Neural cell (in vitro differentiated cells): ENCODE results near the gene FRMD4A. TPM values are rescaled to one million over a fixed set of nuclear protein-coding genes. Genes with fewer than 3 reads are reported as not detected.

ENCODE experiments used
- H2AFZ ChIP-seq: fragments of 200-600, 300-800 bp; sonication (generic), shearing (Covaris generic); 2 replicates; pipeline ENCODE4 v1.6.0; 2014; ENCODE audit warnings: low read depth, mild to moderate bottlenecking, antibody characterized with exemption, low read length, moderate library complexity
- H3F3A ChIP-seq: fragments of 200-600 bp; shearing (Covaris generic); 2 replicates; pipeline ENCODE4 v1.6.1; 2016; ENCODE audit warnings: mild to moderate bottlenecking, moderate library complexity, mixed read lengths, antibody characterized with exemption, low read length; ENCODE audit not compliant: insufficient read depth, poor library complexity, severe bottlenecking
- H3K27ac ChIP-seq: fragments of 200-600, 300-800 bp; sonication (generic), shearing (Covaris generic); 2 replicates; pipeline ENCODE4 v1.5.1; 2014; ENCODE audit warnings: mild to moderate bottlenecking, low read length, moderate library complexity
- H3K27me3 ChIP-seq: fragments of 300-800, 200-600 bp; sonication (generic), shearing (Covaris generic); 2 replicates; pipeline ENCODE4 v1.6.0; 2014; ENCODE audit warnings: mild to moderate bottlenecking, low read depth, low read length, moderate library complexity; ENCODE audit not compliant: insufficient read depth
- H3K36me3 ChIP-seq: fragments of 300-800, 200-600 bp; sonication (generic), shearing (Covaris generic); 2 replicates; pipeline ENCODE4 v1.5.1; 2014; ENCODE audit warnings: mild to moderate bottlenecking, antibody characterized with exemption, low read length, moderate library complexity; ENCODE audit not compliant: insufficient read depth
- H3K4me2 ChIP-seq: fragments of 300-800, 200-600 bp; sonication (generic), shearing (Covaris generic); 2 replicates; pipeline ENCODE4 v1.6.0; 2014; ENCODE audit warnings: mild to moderate bottlenecking, low read length
- H3K4me3 ChIP-seq: fragments of 300-800, 200-600 bp; sonication (generic), shearing (Covaris generic); 2 replicates; pipeline ENCODE4 v1.5.1; 2014; ENCODE audit warnings: mild to moderate bottlenecking, low read length, moderate library complexity
- H3K79me2 ChIP-seq: fragments of 200-600 bp; shearing (Covaris generic); replicated peaks from 2 replicates; pipeline ENCODE4 v1.6.0; 2014; ENCODE audit warnings: mild to moderate bottlenecking, low read length, moderate library complexity; ENCODE audit not compliant: insufficient read depth
- H3K9ac ChIP-seq: fragments of 300-800, 200-600 bp; sonication (generic), shearing (Covaris generic); 2 replicates; pipeline ENCODE4 v1.6.1; 2016; ENCODE audit warnings: mild to moderate bottlenecking, low read length, mixed read lengths
- H3K9me2 ChIP-seq: fragments of 200-600 bp; shearing (Covaris generic); 2 replicates; pipeline ENCODE4 v1.6.1; 2016; ENCODE audit warnings: mild to moderate bottlenecking, low read length, mixed read lengths; ENCODE audit not compliant: insufficient read depth
- H3K9me3 ChIP-seq: fragments of 200-600, 300-800 bp; sonication (generic), shearing (Covaris generic); 2 replicates; pipeline ENCODE4 v1.6.1; 2016; ENCODE audit warnings: mild to moderate bottlenecking, mixed run types, low read length, moderate library complexity, mixed read lengths
- H4K20me1 ChIP-seq: fragments of 200-600 bp; shearing (Covaris generic); 2 replicates; pipeline ENCODE4 v1.6.1; 2016; ENCODE audit warnings: mild to moderate bottlenecking, mixed run types; ENCODE audit not compliant: insufficient read depth
- EP300 ChIP-seq: fragments of 450-650 bp; conservative IDR thresholded peaks from 2 replicates; pipeline ENCODE4 v1.6.1; 2014; ENCODE audit warnings: antibody characterized with exemption, mild to moderate bottlenecking, moderate library complexity; ENCODE audit not compliant: poor library complexity, severe bottlenecking
- EZH2 ChIP-seq: fragments of 200-600, 300-800 bp; shearing (Covaris generic), sonication (generic); IDR thresholded peaks from 2 replicates; pipeline ENCODE4 v1.6.1; 2014; ENCODE audit warnings: antibody characterized with exemption, low read length, borderline replicate concordance, mild to moderate bottlenecking; ENCODE audit not compliant: insufficient read depth, poor library complexity, severe bottlenecking
- MXI1 ChIP-seq: fragments of 450-650 bp; conservative IDR thresholded peaks from 2 replicates; pipeline ENCODE4 v1.6.1; 2014; ENCODE audit warnings: antibody characterized with exemption, mild to moderate bottlenecking; ENCODE audit not compliant: poor library complexity, severe bottlenecking
- POLR2AphosphoS5 ChIP-seq: IDR thresholded peaks from 2 replicates; pipeline ENCODE4 v1.6.1; 2012
- RAD21 ChIP-seq: fragments of 450-650 bp; conservative IDR thresholded peaks from 2 replicates; pipeline ENCODE4 v1.6.1; 2014; ENCODE audit warnings: antibody characterized with exemption, mild to moderate bottlenecking, moderate library complexity
- SMC3 ChIP-seq: fragments of 450-650 bp; conservative IDR thresholded peaks from 2 replicates; pipeline ENCODE4 v1.6.1; 2014; ENCODE audit warnings: antibody characterized with exemption, mild to moderate bottlenecking, moderate library complexity; ENCODE audit not compliant: poor library complexity
- TAF1 ChIP-seq: IDR thresholded peaks from 2 replicates; pipeline ENCODE4 v1.6.1; 2012; ENCODE audit warnings: low read depth
- polyA plus RNA-seq: library from polyadenylated mRNA; depleted of rRNA; stranded (reverse); fragments of >200 nt; gene quantifications from 2 replicates; pipeline ENCODE4 v1.2.3, GENCODE V29; 2014
- TF ChIP-seq, protein P1 (sequence below): fragments of 450-650 bp; IDR thresholded peaks from 2 replicates; pipeline ENCODE4 v1.5.1; 2014; ENCODE audit warnings: antibody characterized with exemption, mild to moderate bottlenecking, moderate library complexity; ENCODE audit not compliant: poor library complexity, severe bottlenecking
- TF ChIP-seq, protein P2 (sequence below): IDR thresholded peaks from 2 replicates; pipeline ENCODE4 v1.6.1; 2012; ENCODE audit warnings: borderline replicate concordance

FRMD4A gene
- polyA plus RNA-seq, 1 donor from 2014 or later = 36.5 TPM

DNA sequence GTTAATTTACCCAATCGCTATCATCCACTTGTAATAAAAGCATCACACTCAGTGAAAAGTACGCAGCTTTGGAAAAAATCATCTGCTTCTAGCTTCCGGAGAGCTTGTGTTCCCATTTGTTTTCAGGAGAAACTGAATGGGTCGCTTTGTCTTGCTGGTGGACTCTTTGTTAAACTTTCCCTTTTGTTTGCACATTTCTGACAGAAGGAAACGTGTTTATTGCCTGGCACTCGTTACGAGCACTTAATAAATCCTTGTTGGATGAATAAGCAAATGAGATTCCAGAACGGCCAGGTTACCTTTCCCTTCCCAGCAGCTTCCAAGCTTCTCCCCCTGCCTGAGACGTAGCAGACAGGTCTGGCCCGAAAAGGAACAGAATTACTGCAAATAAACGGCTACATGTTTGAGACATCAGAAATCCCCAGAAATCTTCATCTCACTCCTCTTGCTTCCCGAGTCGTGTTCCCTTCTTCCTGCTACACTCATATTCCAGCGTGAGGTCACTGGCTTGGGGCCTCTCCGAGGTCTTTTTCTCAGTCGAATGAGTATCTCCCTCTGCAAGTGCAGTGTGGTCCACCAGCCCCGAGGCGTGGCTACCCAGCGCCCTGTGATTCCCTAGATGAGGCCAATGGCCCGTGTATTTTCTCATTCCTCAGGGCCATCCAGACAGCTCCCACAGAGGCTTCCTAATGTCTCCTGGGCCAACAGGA is 167.2 kb downstream of the FRMD4A start:
- no peaks in the 10 kb centered on the region for H3K9me2 ChIP-seq
- no peak overlapping the region for H3K4me3 ChIP-seq
- H4K20me1 ChIP-seq = no peaks in the 10 kb centered on the region
- no peak overlapping the region for H3K4me2 ChIP-seq
- no peak overlapping the region for H2AFZ ChIP-seq
- H3K9me3 ChIP-seq = peaks cover 9% of the 10 kb centered on the region
- H3K27me3 ChIP-seq = no peaks in the 10 kb centered on the region
- no peak overlapping the region for H3K27ac ChIP-seq
- peaks cover 10% of the 10 kb centered on the region for H3K36me3 ChIP-seq
- H3K9ac ChIP-seq = no peak overlapping the region
- H3F3A ChIP-seq = no peaks in the 10 kb centered on the region
- TF ChIP-seq POLR2AphosphoS5 (no peak), RAD21 (no peak), SMC3 (no peak), MXI1 (no peak), EZH2 (no peak), TAF1 (no peak), EP300 (no peak)
- TF ChIP-seq, protein P1, sequence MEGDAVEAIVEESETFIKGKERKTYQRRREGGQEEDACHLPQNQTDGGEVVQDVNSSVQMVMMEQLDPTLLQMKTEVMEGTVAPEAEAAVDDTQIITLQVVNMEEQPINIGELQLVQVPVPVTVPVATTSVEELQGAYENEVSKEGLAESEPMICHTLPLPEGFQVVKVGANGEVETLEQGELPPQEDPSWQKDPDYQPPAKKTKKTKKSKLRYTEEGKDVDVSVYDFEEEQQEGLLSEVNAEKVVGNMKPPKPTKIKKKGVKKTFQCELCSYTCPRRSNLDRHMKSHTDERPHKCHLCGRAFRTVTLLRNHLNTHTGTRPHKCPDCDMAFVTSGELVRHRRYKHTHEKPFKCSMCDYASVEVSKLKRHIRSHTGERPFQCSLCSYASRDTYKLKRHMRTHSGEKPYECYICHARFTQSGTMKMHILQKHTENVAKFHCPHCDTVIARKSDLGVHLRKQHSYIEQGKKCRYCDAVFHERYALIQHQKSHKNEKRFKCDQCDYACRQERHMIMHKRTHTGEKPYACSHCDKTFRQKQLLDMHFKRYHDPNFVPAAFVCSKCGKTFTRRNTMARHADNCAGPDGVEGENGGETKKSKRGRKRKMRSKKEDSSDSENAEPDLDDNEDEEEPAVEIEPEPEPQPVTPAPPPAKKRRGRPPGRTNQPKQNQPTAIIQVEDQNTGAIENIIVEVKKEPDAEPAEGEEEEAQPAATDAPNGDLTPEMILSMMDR = no peak
- TF ChIP-seq, protein P2, sequence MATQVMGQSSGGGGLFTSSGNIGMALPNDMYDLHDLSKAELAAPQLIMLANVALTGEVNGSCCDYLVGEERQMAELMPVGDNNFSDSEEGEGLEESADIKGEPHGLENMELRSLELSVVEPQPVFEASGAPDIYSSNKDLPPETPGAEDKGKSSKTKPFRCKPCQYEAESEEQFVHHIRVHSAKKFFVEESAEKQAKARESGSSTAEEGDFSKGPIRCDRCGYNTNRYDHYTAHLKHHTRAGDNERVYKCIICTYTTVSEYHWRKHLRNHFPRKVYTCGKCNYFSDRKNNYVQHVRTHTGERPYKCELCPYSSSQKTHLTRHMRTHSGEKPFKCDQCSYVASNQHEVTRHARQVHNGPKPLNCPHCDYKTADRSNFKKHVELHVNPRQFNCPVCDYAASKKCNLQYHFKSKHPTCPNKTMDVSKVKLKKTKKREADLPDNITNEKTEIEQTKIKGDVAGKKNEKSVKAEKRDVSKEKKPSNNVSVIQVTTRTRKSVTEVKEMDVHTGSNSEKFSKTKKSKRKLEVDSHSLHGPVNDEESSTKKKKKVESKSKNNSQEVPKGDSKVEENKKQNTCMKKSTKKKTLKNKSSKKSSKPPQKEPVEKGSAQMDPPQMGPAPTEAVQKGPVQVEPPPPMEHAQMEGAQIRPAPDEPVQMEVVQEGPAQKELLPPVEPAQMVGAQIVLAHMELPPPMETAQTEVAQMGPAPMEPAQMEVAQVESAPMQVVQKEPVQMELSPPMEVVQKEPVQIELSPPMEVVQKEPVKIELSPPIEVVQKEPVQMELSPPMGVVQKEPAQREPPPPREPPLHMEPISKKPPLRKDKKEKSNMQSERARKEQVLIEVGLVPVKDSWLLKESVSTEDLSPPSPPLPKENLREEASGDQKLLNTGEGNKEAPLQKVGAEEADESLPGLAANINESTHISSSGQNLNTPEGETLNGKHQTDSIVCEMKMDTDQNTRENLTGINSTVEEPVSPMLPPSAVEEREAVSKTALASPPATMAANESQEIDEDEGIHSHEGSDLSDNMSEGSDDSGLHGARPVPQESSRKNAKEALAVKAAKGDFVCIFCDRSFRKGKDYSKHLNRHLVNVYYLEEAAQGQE = no peak
- peaks cover 23% of the 10 kb centered on the region for H3K79me2 ChIP-seq

DNA sequence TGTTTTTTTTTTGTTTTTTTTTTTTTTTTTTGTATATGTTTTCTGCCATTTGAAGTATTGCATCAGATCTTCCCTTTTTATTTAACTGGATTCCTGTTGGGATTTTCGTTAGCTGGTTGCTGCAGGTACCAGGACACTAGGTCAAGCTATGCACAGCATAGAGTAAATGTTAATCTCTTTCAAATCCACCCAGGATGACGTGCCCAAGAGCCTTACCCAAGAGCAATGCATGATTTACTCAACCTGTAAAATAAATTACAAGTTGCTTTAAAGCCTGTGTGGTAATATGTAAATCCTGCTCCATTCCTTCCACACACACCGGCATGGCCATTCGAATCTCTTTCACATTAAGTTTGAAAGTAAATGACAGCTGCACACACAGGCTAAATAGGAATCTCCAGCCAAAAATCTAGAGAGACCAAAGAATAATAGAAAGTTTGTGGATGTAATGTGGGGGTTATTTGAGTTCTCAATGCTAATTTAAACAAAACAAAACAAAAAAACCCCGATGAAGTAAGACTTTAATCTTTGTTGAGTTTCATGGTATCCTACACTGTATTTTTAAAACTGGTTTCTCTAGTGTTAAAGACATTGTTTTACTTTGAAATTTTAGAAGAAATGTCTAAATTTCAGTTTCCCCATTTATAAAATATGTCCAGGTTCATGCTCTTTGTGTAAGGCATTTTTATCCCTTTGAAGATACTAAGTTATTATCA is 167.9 kb downstream of the FRMD4A start:
- Histone ChIP-seq H3K9me3 (peaks cover 9% of the 10 kb centered on the region), H3K79me2 (peaks cover 17% of the 10 kb centered on the region), H3K4me2 (no peak overlapping the region), H3K9me2 (no peaks in the 10 kb centered on the region), H3K27ac (no peak overlapping the region), H3K36me3 (peaks cover 10% of the 10 kb centered on the region), H3K4me3 (no peak overlapping the region), H3F3A (no peaks in the 10 kb centered on the region), H4K20me1 (no peaks in the 10 kb centered on the region), H3K9ac (no peak overlapping the region), H3K27me3 (no peaks in the 10 kb centered on the region), H2AFZ (no peak overlapping the region)
- TF ChIP-seq, protein P2 = no peak
- TF ChIP-seq POLR2AphosphoS5 (no peak), RAD21 (no peak)
